H4 (cell line): ENCODE results near the gene SEPTIN2. TPM values are rescaled to one million over a fixed set of nuclear protein-coding genes. Genes with fewer than 3 reads are reported as not detected.
"Not testable (repeated sequence)": the region's sequence is repeated elsewhere in the genome, so short reads cannot be mapped to it uniquely, and the experiment has no call there.

Experiments used
- DNase-seq: peaks from one replicate; pipeline ENCODE4 v3.0.0-alpha.2; 2015; ENCODE audit warnings: low spot score
- total RNA-seq: library from RNA; depleted of rRNA; stranded (reverse); fragments of >200 nt; shearing (Covaris generic); gene quantifications from 2 replicates; pipeline ENCODE4 v1.2.3, GENCODE V29; 2014

The SEPTIN2 gene
- total RNA-seq, 1 experiment from 2014 or later, result 279 TPM

DNA sequence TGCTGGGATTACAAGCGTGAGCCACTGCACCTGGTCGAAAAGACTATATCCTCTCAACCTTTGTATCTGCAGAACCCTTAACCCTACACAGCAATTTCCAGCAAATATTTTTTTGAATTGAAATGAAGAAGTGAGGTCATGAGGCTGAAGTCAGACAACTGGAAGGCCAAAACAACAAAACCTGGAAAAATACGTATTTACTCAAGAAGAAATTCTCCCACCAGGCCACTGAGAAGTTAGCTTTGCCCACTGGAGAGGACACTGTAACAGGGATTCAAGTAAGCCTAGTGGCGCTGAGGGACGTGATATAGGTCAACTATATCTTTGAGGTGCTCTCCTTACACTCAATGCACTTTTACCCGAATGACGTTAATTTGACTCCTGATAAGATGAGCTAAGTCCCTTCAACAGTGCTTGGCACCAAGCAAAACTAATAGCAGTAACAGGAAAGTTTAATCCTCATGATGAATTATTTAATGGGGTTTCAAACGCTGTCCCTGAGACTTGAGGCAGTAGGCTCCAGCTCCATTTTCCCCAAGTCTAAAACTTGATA lies 2.1 kb upstream of the SEPTIN2 start:
- no peak for DNase-seq

GRCh38 chr2:241314226-241315092 lies 1.3 kb upstream of the SEPTIN2 start:
- DNase-seq, result peak; percentile 56

- DNase-seq, result peak; percentile 98
Observed at GRCh38 chr2:241315093-241315878, 439 bp upstream of the SEPTIN2 start, which contains the start of gene HDLBP. Gene HDLBP (minus strand): TSS chr2:241315672. CDS start chr2:241266869, 48,803 bp downstream.

DNA sequence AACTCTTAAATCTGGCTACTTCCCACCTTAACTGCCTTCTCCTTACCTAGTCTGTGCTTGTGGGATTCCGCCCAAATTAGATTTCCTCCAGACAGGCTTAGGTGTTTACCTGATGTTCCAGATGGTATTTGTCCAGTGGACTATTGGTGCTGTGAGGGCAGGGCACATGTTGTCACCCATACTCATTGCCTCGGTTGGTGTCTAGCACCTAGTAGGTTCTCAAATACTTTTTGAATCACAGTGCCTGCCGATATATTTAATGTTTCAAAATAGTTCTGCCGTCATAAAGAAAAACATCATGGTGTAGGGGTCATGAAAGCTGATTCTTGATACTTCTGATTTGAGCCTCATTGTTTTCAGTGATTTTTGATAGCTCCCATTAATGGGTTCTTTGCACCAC lies 1.1 kb downstream of the SEPTIN2 start:
- no peak for DNase-seq

GRCh38 chr2:241317391-241317790 lies 1.7 kb downstream of the SEPTIN2 start:
- DNase-seq, result no peak

DNA sequence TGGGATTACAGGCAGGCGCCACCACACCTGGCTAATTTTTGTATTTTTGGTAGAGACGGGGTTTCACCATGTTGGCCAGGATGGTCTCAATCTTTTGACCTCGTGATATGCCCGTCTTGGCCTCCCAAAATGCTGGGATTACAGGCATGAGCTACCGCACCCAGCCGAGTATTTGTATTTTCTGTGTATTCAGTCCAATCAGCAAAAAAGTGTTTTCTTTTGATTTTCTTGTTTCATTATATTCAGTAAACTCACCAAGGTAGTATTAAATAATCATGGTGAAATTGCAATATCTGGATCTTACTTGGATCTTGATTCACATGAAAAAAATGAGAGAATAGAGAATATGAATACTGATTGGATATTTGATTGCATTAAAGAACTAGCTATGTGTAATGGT lies 3.1 kb downstream of the SEPTIN2 start:
- not testable (repeated sequence) for DNase-seq

- DNase-seq, result no peak
Observed at GRCh38 chr2:241320394-241320793, 4.7 kb downstream of the SEPTIN2 start.

- DNase-seq, result no peak
Observed at GRCh38 chr2:241321033-241321432, 5.3 kb downstream of the SEPTIN2 start.

DNA sequence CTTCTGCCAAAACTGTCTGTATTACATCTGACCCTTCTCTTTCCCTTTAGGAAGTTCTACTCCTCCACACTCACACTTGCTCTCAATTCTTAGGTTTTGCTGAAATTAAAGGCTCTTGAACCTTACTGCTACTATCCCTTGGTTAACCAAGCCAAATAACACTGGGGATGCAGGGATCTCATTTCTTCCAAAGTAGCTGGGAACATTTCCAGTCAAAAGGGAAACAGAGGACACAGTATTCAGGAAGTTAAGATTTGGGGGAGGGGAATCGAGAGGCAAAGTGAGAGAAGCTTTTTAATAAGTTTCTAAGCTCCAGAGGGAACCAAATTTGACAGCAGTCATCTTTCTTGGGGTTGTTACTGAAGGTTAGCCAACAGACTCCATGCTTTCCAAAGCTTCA lies 6.2 kb downstream of the SEPTIN2 start:
- DNase-seq, result no peak

DNA sequence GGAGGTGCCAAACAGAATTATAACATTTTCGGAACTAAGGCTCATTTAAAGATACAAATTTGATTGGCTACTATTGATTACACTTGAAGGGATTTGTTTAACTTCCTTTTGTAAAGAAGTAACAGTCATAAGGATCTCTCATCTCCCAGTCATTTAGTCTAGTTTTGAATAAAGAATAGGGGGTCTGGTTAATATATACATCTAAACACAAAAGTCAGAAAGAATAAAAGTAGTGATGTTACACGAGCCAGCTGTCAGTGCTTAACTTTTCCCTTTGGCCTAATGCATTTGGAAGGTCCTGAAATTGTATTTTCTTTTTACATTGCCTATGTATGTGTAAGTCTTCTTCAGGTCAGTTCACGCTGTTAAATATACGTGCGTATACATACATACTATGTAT lies 8.1 kb downstream of the SEPTIN2 start:
- no peak for DNase-seq

GRCh38 chr2:241324775-241325174 lies 9.1 kb downstream of the SEPTIN2 start:
- DNase-seq, result no peak

DNA sequence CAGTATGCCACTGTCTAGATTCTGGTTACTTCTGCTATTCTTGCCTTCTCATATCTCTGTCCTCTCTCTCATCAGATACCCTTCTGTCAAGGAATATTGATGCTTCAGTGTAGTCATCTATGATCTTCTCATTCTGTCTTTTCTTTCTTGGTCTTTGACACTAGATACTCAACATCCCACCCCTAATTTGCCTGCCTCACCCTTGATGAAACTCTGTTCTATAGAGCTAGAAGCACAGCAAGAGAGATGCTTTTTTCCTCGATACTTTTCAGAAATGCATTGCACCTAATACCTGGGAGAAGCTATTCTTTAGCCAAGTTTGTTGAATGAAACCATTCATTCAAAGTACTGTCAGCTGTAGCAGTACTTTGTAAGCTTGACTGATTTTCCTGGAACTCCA lies 9.5 kb downstream of the SEPTIN2 start:
- no peak for DNase-seq

DNA sequence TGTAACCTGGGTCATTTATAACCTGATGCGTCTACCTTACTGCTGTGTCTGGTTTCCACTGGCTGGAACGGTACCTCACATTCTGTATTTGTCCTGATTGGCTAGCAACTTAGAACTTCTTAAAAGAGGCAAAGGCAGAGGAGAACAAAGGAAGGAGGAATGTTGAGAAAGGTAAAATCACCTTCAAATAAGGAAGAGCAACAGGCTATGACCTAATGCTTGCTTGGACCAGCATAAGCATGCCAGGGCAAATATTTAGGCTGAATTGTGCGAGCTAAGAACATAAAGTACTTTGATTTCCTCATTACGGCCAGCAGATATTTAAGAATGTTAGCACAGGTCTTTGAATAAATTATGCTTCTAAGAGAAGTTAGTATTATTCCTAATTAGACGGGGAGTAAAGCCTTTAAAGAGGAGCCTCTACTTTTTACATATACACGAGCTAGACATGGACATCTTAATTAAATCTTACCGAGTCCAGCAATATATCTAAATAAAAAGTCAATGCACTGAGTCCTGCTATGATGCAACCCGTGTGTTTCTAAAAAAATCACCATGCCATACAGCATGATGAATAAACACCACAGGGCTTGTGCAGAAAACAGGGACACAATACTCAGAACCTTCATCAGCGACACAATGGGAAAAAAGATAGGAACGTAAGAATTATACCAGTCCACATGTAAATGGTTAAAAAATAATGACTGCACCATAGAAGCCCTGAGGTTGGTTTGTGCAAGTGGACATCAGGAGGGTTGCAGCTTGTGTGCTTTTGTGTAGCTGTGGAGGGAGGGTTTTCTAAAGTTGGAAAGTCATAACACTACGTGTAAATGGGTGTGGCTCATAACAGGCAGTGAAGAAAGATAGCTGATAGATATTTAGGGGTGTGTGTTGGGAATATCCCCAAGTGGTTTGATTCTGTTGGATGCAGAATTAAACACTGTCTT lies 14.2 kb downstream of the SEPTIN2 start:
- no peak for DNase-seq

DNA sequence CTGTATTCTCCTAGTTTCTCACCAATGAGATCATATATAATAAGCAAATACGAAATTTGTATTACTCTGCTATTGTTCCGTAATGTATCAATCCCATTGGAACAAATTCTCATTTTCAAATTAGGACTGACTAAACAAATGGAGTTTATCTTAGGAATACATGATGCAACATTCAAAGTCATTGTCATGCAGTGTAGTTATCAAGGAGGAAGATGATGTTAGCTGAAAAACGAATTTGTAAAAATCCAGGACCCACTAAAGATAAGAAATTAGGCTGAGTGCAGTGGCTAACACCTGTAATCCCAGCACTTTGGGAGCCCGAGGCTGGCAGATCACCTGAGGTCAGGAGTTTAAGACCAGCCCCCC lies 14.9 kb downstream of the SEPTIN2 start:
- no peak for DNase-seq

DNA sequence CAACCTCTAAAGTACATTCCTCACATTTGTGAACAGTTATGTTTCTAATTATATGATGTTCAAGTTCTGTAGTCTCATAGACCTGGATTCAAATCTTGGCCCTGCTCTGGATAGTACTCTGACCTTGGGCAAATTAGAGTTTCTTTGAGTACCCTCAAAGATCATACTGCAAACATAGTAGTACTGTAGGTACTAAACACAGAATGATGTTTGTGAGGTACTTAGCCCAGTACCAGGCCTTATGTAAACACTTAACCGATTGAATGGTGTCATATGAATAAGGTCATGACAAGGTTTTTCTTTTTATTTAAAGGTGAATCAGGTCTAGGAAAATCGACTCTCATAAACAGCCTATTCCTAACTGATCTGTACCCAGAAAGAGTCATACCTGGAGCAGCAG lies 19.1 kb downstream of the SEPTIN2 start:
- DNase-seq, result no peak

DNA sequence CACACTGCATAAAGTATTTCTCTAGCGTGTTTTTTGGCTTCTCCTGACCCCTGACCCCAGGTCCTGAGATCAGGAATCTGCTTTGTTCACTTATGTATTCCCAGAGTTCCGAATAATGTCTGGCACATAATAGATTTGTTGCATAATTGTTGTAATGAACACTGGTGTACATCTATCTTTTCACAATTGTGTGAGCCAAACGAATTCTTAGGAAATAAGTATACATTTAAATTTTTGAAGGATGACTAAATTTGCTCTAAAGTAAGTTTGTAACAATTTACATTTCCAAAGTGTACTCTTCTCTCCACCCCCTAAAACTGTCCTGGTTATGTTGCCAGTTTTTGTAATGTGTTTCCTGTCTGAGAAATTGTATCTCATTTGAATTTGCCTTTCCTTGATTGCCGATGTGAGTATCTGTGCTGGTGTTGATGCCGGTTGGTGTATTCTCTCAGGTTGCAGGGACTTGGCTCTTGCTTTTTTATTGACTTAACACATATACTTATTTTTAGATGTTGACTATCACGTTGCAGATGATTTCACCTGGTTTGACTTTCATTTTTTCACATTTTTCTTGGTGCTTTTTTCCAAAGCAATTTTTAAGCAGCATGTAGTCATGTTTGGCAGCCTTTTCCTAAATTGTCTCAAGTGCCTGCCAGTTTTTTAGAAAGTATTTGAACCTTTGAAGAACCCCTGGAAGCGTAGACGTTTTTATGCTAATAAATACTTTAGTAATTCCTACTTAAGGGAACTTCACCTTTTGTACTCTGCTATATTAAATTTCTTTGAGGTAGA lies 24.3 kb downstream of the SEPTIN2 start:
- no peak for DNase-seq

DNA sequence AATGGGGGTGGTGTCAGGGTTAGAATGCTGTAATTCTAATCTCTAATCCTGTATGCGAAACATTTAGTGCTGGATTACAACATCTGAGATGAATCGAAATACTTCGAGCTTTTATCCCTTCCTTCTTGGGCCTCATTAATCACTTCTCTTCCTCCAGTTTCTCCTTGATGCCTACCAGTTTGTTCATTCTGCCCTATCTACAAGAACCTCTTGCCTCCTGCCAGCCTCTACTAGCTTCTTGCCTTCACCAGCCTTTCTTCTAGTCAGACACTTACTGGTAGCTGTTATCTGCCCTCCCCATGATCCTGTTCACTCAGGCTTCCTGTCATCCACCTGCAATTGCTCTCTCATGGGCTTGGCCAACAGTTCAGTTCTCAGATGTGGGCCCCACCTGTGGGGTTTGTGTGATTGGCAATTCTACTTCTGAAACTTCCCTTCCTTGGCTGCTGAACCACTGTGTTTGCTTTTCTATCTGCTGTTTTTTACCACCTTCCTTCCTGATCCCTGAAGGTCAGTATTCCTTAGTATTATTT lies 25.0 kb downstream of the SEPTIN2 start:
- no peak for DNase-seq

GRCh38 chr2:241344925-241345651 lies 29.4 kb downstream of the SEPTIN2 start:
- DNase-seq, result no peak

GRCh38 chr2:241349941-241350340 lies 34.2 kb downstream of the SEPTIN2 start:
- no peak for DNase-seq

GRCh38 chr2:241350530-241350877 lies 34.8 kb downstream of the SEPTIN2 start:
- no peak for DNase-seq
